GM18951 (cell line): ENCODE measurements around the gene DYNC1LI1.

Source experiments
- POLR2A ChIP-seq: IDR thresholded peaks from 4 replicates; pipeline ENCODE4 v1.6.1; 2011; ENCODE audit warnings: mild to moderate bottlenecking; ENCODE audit not compliant: insufficient read length, insufficient read depth; ENCODE audit errors: extremely low read depth
- in situ Hi-C: fragments of 300-500 bp; cut with MboI; formaldehyde crosslinking; loops from one replicate; pipeline ENCODE4 v1.12.0; 2022; ENCODE audit warnings: low sequenced_read_pairs, mixed read lengths, inconsistent platforms; ENCODE audit not compliant: unreplicated experiment

DYNC1LI1 gene

GRCh38 chr3:32571192-32571485, 481 bp upstream of the DYNC1LI1 start:
- in situ Hi-C loops, result no loop called here
- no peak for TF ChIP-seq POLR2A

GRCh38 chr3:32569540-32570420, 878 bp downstream of the DYNC1LI1 start:
- in situ Hi-C loops, result no loop called here
- no peak for TF ChIP-seq POLR2A

- in situ Hi-C loops, result no loop called here
- no peak for TF ChIP-seq POLR2A
Observed at GRCh38 chr3:32568953-32569352, 1.7 kb downstream of the DYNC1LI1 start.

DNA sequence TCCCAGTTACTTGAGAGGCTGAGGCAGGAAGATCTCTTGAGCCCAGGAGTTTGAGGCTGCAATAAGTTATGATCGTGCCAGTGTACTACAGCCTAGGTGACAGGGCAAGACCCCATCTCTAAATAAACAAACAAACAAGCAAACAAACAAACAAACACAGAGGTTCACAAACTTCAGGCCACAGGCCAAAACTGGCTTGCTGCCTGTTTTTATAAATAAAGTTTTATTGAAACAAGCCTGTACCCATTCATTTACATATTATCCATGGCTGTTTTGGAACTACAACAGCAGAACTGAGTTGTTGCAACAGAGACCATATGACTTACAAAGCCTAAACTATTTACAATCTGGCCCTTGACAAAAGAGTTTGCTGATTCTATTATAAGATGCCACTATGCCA, 6.5 kb downstream of the DYNC1LI1 start:
- in situ Hi-C loops, result no loop called here
- TF ChIP-seq POLR2A, result no peak

DNA sequence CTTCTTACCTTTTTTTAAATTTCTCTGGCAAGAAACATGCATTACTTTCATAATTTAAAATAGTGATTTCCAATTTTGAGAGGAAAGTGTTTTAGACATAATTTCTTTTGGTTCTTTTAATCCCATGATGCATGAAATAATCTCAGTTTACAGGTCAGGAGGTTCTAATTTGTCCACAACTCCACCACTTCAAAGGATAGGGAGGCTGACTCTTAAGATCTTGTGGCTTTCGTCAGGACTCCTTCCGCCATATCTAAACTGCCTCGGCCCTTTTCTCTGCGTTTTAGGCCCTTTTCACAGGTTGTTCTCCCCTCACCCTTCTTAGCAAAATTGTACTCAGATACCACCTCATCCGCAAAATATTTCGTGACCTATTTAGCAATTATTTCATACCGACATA, 8.0 kb downstream of the DYNC1LI1 start:
- in situ Hi-C loops, result no loop called here
- TF ChIP-seq POLR2A, result no peak

DNA sequence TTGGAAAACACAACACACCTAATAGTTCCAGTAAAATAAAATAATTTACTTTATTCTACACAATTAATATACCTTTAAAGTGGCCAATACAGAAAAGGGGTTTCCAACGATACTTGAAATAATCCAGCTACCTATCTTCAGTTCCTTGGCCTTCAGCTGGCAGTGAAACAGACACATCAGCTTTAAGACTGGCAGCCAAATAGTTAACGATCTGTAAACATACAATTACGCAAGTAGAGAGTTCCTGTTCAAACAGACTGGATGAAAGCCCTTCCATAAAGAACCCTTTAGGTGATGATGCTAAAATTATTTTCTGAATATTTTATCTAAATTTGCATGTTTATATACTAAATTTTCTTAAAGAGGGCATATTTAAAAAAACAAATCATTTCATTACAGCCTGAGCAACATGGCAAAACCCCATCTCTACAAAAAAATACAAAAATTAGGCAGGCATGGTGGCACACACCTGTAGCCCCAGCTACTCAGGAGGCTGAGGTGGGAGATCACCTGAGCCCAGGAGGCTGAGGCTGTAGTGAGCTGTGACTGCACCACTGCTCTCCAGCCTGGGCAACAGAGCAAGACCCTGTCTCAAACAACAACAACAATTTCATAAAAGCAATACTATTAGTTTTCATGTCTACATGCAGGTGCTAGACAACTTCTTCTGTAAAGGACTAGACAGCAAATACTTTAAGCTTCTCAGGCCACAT, 12.9 kb downstream of the DYNC1LI1 start:
- no peak for TF ChIP-seq POLR2A

DNA sequence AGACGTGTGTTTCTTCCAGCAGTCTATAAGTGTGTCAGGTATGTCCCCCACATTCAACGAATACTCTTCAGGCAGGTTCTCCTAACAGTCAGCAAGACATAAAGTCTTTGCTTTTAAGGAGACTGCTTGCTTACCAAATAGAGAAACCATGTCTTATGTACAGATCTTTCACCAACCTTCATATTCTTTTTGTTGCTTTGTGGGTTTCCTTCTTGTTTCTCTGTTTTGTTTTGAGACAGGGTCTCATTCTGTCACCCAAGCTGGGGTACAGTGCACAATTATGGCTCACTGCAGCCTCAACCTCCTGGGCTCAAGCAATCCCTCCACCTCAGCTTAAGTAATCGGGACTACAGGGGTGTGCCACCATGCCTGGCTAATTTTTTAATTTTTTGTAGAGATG, 14.3 kb downstream of the DYNC1LI1 start:
- no peak for TF ChIP-seq POLR2A
- in situ Hi-C loops, result no loop called here

More for the DNA sequence above, 12.9 kb downstream of the DYNC1LI1 start:
- in situ Hi-C loops, result no loop called here

DNA sequence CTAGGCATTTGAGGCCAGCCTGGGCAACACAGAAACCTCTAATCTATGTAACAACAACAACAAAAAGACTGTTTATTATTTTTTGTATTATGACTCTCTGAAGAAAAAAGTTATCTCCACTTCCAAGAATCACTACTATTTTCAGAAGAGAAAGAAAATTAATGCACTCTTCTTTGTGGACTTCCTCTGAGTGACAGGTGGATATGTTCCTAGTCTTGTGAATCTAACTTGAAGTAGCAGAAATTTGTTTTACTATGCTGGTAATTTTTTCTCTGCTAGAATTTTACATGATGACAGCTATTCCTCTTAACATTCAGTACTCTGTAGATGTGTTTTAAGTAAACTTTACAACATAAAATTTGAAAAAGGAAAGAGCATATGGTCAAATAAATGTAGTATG, 16.7 kb downstream of the DYNC1LI1 start:
- in situ Hi-C loops, result no loop called here
- no peak for TF ChIP-seq POLR2A

DNA sequence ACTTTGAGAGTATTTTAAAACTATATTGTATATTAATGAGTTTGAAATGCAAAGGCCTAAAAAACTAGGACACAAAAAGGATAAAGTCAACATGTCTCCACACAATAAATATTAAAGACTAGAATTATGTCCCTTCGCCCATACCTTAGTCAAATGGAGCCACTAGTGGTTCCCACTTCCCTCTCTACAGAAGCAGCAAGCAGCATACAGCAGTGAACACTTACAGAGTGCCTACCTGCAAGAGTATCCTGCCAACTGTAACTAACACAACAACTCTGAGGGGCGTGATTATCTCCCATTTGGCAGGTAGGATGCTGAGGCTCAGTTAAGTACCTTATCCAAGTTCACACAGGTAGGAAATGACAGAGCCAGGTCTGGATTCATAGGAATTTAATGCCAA, 17.2 kb downstream of the DYNC1LI1 start:
- TF ChIP-seq POLR2A, result no peak
- in situ Hi-C loops, result no loop called here

GRCh38 chr3:32552013-32552412, 18.6 kb downstream of the DYNC1LI1 start:
- no peak for TF ChIP-seq POLR2A
- in situ Hi-C loops, result no loop called here

DNA sequence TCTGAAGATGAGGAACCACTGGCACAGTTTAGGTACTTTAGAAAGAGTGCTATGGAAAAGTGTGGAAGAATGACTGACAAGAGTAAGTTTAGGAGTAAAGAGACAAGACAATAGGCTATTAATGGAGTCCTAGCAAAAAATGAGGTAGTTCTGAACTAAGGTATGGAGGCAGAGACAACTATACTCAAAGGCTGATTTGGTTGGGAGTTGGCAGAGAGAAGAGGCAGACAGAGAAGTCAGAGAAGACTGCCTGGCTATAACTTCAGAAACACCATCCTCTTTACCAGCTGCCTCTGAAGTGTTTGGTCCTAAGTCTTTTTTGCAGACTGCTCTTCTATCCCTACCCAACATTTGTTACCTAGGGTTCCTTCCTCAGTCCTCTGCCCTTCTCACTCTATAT, 19.2 kb downstream of the DYNC1LI1 start:
- in situ Hi-C loops, result no loop called here
- no peak for TF ChIP-seq POLR2A

GRCh38 chr3:32551087-32551486, 19.6 kb downstream of the DYNC1LI1 start:
- TF ChIP-seq POLR2A, result no peak
- in situ Hi-C loops, result no loop called here

GRCh38 chr3:32545305-32545704, 25.4 kb downstream of the DYNC1LI1 start:
- in situ Hi-C loops, result no loop called here

GRCh38 chr3:32544894-32545293, 25.8 kb downstream of the DYNC1LI1 start:
- in situ Hi-C loops, result no loop called here

More at GRCh38 chr3:32545305-32545704, 25.4 kb downstream of the DYNC1LI1 start:
- TF ChIP-seq POLR2A, result no peak

More at GRCh38 chr3:32544894-32545293, 25.8 kb downstream of the DYNC1LI1 start:
- TF ChIP-seq POLR2A, result no peak
